ENCODE measurements around the gene CASQ2. TPM values are rescaled to one million over a fixed set of nuclear protein-coding genes. Genes with fewer than 3 reads are reported as not detected.
A peak's percentile ranks its signal among the peaks of the same experiment; 100 is the strongest.

CASQ2 gene
- total and polyA plus RNA-seq, 9 of the 15 experiments (the other 6 are each of a cell fraction or from before 2014, with no cell fraction given), result not detected

- ChIA-PET POLR2A (interaction anchor here (0.6 to 0.7 kb wide), 2 partner anchors 26 to 213 kb away, joined by 3 read pairs; no protein-coding TSS in a partner anchor), CTCF (ENCODE audit: low intra/inter-chr PET ratio) (no interaction called here)
- in situ Hi-C loops (cut with MboI), result loop anchor here (10.0 kb wide), 1 partner anchor 264 kb away; the partner anchor contains the start of gene SLC22A15
- Histone ChIP-seq H2AFZ (ENCODE audit: low read depth, low read length) (no peak overlapping the region), H3K79me2 (ENCODE audit: control insufficient read depth, insufficient read depth, low read length) (no peaks in the 10 kb centered on the region), H3K9me1 (ENCODE audit: control insufficient read depth, insufficient read depth, low read length) (no peaks in the 10 kb centered on the region), H3K9ac (ENCODE audit: insufficient read depth in 1 of 2, low read depth in 2 of 2, low read length in 2 of 2) (0 out of 4 replicates have a peak overlapping the region, but pooled peaks of 1 of the 2 experiments have one; percentile 9), H3K36me3 (ENCODE audit: control insufficient read depth, insufficient read depth, low read length) (no peaks in the 10 kb centered on the region), H3K4me2 (ENCODE audit: insufficient read depth, low read length) (no peak overlapping the region), H3K4me1 (replicated peaks in 1 of 2; ENCODE audit: control insufficient read depth in 2 of 2, insufficient read depth in 2 of 2, low read length in 2 of 2) (no peaks in the 10 kb centered on the region), H3K9me3 (replicated peaks; ENCODE audit: control insufficient read depth, insufficient read depth, low read depth, low read length) (no peaks in the 10 kb centered on the region), H3K27ac (ENCODE audit: extremely low read depth, low read depth, low read length) (no peak overlapping the region), H4K20me1 (replicated peaks; ENCODE audit: control insufficient read depth, insufficient read depth, low read length) (no peaks in the 10 kb centered on the region), H3K27me3 (ENCODE audit: control insufficient read depth in 2 of 2, insufficient read depth in 2 of 2, low read length in 2 of 2) (peaks cover 37 to 44% of the 10 kb centered on the region in 2 experiments), H3K4me3 (no peak overlapping the region)
- ATAC-seq (no peak; the same call in 2 of the 3 replicates), FAIRE-seq (no peak), DNase-seq (ENCODE audit: extremely low read depth in 1 of 4, low spot score in 3 of 4) (peak in 1 of 4 experiments; percentile 26)
- WGBS (ENCODE audit: insufficient coverage, low coverage, missing lambda C conversion rate), result 0% methylated on average over 9 of the region's 9 CpGs
- no peak for TF ChIP-seq CTCF (IDR thresholded peaks at IDR 0.05 in 2 of 3, conservative IDR thresholded peaks at IDR 0.05 in 1 of 3; ENCODE audit: insufficient read depth in 2 of 3, low read depth in 1 of 3, low read length in 3 of 3)
- 0 out of 2 replicates have a peak, but pooled peaks have one; percentile 24 for TF ChIP-seq MYC (IDR thresholded peaks at IDR 0.05; ENCODE audit: low read depth, low read length)
- TF ChIP-seq MYC (CRISPR knock-in tag; IDR thresholded peaks at IDR 0.05; ENCODE audit: borderline replicate concordance, low read depth), result no peak
- TF ChIP-seq PTRF (tag; IDR thresholded peaks at IDR 0.05), result no peak
- TF ChIP-seq PRDM10 (IDR thresholded peaks at IDR 0.05; ENCODE audit: partially characterized antibody), result peak; percentile 11
- no peak for TF ChIP-seq ARHGAP35 (IDR thresholded peaks at IDR 0.05; ENCODE audit: partially characterized antibody)
- peak; percentile 74 to 99; a peak in 3 of 4 replicates for TF ChIP-seq FOXA3 (CRISPR knock-in tag; conservative IDR thresholded peaks at IDR 0.05 in 1 of 2, IDR thresholded peaks at IDR 0.05 in 1 of 2)
- TF ChIP-seq CTBP1 (IDR thresholded peaks at IDR 0.05; ENCODE audit: borderline replicate concordance), result no peak
- no peak for TF ChIP-seq CEBPG (CRISPR knock-in tag; IDR thresholded peaks at IDR 0.05)
- peak in 1 of 2 experiments; percentile 81; a peak in 2 of 4 replicates for TF ChIP-seq CEBPG (tag; conservative IDR thresholded peaks at IDR 0.05 in 1 of 2, IDR thresholded peaks at IDR 0.05 in 1 of 2)
- TF ChIP-seq TAL1 (IDR thresholded peaks at IDR 0.05), result no peak
- TF ChIP-seq MCM5 (IDR thresholded peaks at IDR 0.05; ENCODE audit: low read depth), result no peak
- TF ChIP-seq HNRNPK (IDR thresholded peaks at IDR 0.05; ENCODE audit: low read depth, low read length, poor library complexity, severe bottlenecking), result no peak
- TF ChIP-seq HNRNPH1 (optimal IDR thresholded peaks at IDR 0.05; ENCODE audit: low read depth, low read length), result no peak
- intact Hi-C loops (cut with micrococcal nuclease), result no loop called here
- no TSS peak for BruUV-seq (replicated peaks)
Observed at GRCh38 chr1:115710859-115711624, 57.5 kb downstream of the CASQ2 start.

Data from K562 (cell line).